GM04504 (cell line): ENCODE measurements around the gene MYBPH.

Experiments
- DNase-seq: peaks from one replicate; pipeline ENCODE4 v3.0.0-alpha.2; 2012; ENCODE audit warnings: low read depth

MYBPH gene

GRCh38 chr1:203129501-203130231 is 46.0 kb downstream of the MYBPH start:
- DNase-seq, result no peak

- no peak for DNase-seq
These were observed 46.7 kb downstream of the MYBPH start for GRCh38 chr1:203128716-203129500.

GRCh38 chr1:203128431-203128715 is 47.3 kb downstream of the MYBPH start:
- no peak for DNase-seq

DNA sequence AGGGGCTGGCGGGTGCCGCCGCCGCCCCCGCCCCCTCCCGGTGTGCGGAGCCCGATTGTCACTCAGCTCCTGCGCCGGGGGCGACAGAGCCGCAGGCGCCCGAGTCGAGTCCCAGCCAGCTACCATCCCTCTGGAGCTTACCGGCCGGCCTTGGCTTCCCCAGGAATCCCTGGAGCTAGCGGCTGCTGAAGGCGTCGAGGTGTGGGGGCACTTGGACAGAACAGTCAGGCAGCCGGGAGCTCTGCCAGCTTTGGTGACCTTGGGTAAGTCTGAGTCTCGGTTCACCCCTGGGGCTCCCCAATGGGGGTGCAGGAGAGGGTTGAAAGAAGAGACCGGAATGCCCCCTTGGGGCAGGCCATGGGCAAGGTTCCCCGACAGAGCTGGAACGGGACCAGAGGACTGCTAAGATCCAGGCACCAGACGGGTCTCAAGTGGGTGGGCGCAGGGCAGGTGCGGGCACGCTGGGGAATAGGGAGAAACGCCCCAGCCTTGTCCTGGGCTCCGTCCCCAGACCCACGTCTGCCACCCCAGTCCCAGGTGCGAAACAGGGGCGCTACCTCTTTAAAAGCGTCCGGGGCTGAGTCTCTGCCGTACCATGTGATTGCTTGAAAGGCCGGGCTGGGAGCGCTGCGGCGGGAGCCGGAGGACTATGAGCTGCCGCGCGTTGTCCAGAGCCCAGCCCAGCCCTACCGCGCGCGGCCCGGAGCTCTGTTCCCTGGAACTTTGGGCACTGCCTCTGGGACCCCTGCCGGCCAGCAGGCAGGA is 47.8 kb downstream of the MYBPH start, which contains the start of gene ADORA1:
TSS of gene ADORA1 (plus strand) at position 61 of the 765 bp plus-strand sequence. CDS start 1,116 bp downstream, outside the sequence.
- DNase-seq, result no peak

DNA sequence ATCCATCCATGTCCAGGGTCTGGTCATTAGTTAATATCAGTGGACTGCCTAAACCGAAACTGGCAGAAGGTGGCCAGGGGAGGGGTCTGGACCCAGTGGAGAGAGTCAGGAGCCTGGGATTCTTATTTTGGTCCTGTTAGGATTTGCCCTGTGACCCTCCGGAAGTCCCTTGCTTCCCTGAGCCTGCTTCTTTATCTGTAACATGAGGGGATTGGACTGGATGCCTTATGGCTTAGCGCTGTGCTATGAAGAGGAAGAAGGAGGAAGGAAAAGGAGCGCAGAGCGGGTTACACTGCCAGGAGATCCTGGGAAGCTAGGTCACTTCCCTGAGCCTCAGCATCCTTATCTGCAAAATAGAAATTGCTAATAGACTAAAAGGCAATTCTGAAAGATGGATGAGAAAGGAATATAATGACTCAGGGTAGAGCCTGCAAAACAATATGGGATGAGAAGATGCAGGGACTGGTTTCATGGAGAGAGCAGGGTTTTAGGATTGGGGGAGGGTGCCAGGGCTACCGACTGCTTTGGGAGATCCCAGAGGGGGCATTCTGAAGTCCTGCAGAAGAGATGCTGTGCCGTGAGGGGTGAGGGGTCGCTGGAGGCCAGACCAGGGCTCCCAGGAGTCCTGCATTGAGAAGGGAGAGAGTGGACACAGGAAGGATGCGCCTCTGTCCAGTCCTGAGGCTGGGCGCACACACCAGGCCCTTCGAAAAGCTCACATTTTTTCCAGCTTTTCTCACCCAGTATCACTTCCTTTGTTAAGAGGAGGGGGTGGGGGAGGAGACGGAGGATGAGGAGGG is 48.6 kb downstream of the MYBPH start:
- no peak for DNase-seq

DNA sequence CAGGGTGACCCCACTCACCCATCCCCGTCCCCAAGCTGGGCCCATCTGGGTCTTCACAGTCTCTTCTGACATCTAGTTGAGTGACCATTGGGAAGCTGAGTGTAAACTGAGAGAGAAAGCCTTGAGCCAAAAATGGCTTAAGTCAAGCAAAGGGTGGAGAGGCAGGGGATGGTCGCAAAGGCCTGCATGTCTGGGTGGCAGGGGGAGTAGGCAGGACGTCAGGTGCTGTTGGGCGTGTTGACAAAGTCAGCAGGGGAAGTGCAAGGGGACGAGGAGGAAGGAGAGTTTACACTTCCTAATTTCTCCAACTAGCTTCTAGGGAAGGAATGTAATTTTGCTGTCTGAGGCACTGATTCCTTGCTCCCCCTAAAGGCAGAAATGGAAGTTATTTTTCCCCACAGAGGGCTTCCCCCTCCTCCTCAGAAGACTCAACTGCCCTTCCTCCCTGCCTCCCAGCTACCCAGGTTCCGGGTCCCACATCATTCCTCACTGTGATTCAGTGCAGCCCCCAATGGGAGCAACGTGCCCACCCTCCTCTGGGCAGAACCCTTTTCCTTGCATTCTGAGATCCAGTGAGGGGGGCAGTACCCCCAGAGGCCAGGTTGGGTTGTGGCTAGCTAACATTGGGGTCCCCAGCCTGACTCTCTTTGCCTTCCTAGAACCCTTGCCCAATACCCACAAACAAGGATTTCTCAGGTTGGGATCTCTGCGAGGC is 49.3 kb downstream of the MYBPH start:
- DNase-seq, result no peak

- DNase-seq, result no peak
These were observed 50.9 kb downstream of the MYBPH start for GRCh38 chr1:203124546-203125317.

- no peak for DNase-seq
These were observed 51.6 kb downstream of the MYBPH start for GRCh38 chr1:203124011-203124410.

DNA sequence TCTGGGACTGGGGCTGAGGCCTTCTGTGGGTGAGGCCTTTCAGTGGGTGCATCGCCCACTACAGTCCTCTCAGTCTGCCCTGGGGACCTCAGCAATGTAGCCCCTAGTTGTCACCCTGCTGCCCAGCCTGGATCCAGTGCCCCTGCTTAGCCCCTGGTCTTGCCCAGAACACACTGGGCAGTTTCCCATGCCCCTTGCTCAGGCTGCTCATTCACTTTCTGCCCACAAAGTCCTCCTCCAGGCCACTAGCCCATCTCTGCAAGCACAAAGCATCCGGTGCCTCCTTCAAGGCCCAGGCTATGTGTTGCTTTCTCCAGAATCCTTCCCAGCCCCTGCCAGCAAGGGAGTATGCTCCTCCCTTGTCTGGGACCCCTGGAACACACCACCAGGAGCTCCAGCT is 53.5 kb downstream of the MYBPH start:
- DNase-seq, result no peak

DNA sequence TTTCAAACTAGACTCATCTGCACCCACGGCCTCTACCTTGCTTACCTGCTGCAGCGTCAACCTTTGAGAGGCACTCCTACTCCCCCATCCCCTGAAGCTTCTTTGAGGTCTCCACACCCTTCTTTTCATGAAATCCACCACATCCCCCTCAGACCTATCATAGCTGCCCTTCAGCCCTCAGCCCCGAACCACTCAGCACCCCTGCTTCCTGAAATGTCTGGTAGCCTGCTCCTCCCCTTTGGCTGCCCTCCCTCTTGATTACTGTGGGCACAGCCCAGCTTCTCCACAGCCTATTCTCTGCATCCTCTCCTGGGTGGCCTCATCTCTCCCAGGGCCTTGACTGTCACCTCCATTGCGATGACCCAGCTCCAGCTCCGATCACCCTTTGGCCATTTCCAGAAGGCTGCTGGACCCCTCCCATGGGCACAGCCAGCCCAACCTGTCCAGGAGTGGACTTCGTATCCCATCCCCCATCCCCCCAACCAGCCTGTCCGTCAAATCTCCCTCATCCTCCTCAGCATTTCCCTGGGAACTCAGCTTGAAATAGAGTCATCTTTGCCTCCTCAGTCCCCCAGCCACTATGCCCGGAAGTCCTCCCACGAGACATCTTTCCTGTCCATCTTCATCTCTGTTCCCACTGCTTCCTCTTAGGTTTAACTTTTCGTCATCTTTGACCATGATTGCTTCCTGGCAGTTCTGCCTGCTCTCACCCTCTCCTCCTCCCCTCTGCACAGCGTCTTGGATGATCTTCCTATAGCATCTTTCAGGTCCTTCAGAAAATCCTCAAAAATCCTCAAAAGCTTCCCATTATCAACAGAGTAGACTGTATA is 54.2 kb downstream of the MYBPH start:
- DNase-seq, result no peak

GRCh38 chr1:203120325-203121153 is 55.1 kb downstream of the MYBPH start:
- DNase-seq, result no peak
